H1 (cell line): Measurements from ENCODE around the gene PAK6. TPM values are rescaled to one million over a fixed set of nuclear protein-coding genes. Genes with fewer than 3 reads are reported as not detected.

Experiments
- CTCF ChIA-PET: fragments of 300-600 bp; sonication (Branson Sonifier 250); formaldehyde crosslinking; loops from one replicate; lab custom pipeline; 2021; ENCODE audit not compliant: partially characterized antibody; lab: Charles Lee
- POLR2A ChIA-PET: fragments of 300-600 bp; sonication (Branson Sonifier 250); formaldehyde crosslinking; loops from one replicate; lab custom pipeline; 2021; ENCODE audit warnings: inconsistent platforms; ENCODE audit not compliant: partially characterized antibody; lab: Charles Lee
- DNase-seq, 2 experiments: peaks; one replicate each; pipeline versions ENCODE4 v3.0.0 to v3.0.0-alpha.2; 2010 to 2022; ENCODE audit warnings: low spot score in 2 of 2, low read depth in 1 of 2, mixed read lengths in 1 of 2
- FAIRE-seq: peaks from 2 replicates; lab custom pipeline; 2011; peaks lifted over from hg19 to GRCh38; lab: Jason Lieb, UNC
- H2AFZ ChIP-seq: 2 replicates; pipeline ENCODE4 v1.8.1; 2012; ENCODE audit warnings: low read length, inconsistent platforms
- H2AK5ac ChIP-seq: 2 replicates; pipeline ENCODE4 v1.6.1; 2013; ENCODE audit warnings: low read depth, low read length
- H2BK120ac ChIP-seq: replicated peaks from 2 replicates; pipeline ENCODE3; 2013; ENCODE audit warnings: low read depth, low read length, inconsistent platforms
- H2BK12ac ChIP-seq: 2 replicates; pipeline ENCODE4 v1.6.1; 2013; ENCODE audit warnings: low read depth, low read length
- H2BK15ac ChIP-seq: 2 replicates; pipeline ENCODE4 v1.6.1; 2013; ENCODE audit warnings: low read length
- H2BK20ac ChIP-seq: 2 replicates; pipeline ENCODE4 v1.6.1; 2013; ENCODE audit warnings: low read length
- H2BK5ac ChIP-seq: 2 replicates; pipeline ENCODE4 v1.6.1; 2013; ENCODE audit warnings: low read depth, low read length
- H3K14ac ChIP-seq: 2 replicates; pipeline ENCODE4 v1.6.1; 2013; ENCODE audit warnings: inconsistent platforms; ENCODE audit not compliant: insufficient read length
- H3K18ac ChIP-seq: 2 replicates; pipeline ENCODE4 v1.6.1; 2013; ENCODE audit warnings: low read length; ENCODE audit errors: extremely low read depth
- H3K23ac ChIP-seq: 2 replicates; pipeline ENCODE4 v1.6.1; 2013; ENCODE audit warnings: inconsistent platforms; ENCODE audit not compliant: insufficient read length
- H3K23me2 ChIP-seq: 2 replicates; pipeline ENCODE4 v1.6.1; 2013; ENCODE audit warnings: low read depth, low read length
- H3K27ac ChIP-seq: 2 replicates; pipeline ENCODE4 v1.6.1; 2011; ENCODE audit warnings: low read depth, low read length, inconsistent platforms
- H3K27me3 ChIP-seq, 4 experiments: replicated peaks in 1 of 4; 1 replicate in 1 of 4; 2 replicates in 3 of 4; pipeline versions ENCODE4 v1.6.1 to v1.8.1; 2011 to 2013; ENCODE audit warnings: low read length in 3 of 4, mild to moderate bottlenecking in 3 of 4, inconsistent platforms in 2 of 4, mixed read lengths in 2 of 4, moderate library complexity in 1 of 4; ENCODE audit not compliant: control insufficient read depth in 3 of 4, insufficient read depth in 3 of 4; ENCODE audit errors: extremely low read depth in 1 of 4
- H3K36me3 ChIP-seq, 4 experiments: 2 replicates each; pipeline versions ENCODE4 v1.6.1 to v1.8.1; 2011 to 2013; ENCODE audit warnings: mild to moderate bottlenecking in 4 of 4, low read length in 3 of 4, moderate library complexity in 2 of 4, control low read depth in 1 of 4, inconsistent platforms in 1 of 4; ENCODE audit not compliant: insufficient read depth in 4 of 4, control insufficient read depth in 2 of 4
- H3K4ac ChIP-seq: replicated peaks from 2 replicates; pipeline ENCODE3; 2013; ENCODE audit warnings: low read length, low read depth, mixed read lengths, inconsistent platforms; ENCODE audit not compliant: insufficient read length
- H3K4me1 ChIP-seq, 4 experiments: replicated peaks in 1 of 4; 1 replicate in 1 of 4; 2 replicates in 3 of 4; pipeline versions ENCODE4 v1.6.1 to v1.8.1; 2011 to 2013; ENCODE audit warnings: low read length in 3 of 4, inconsistent platforms in 2 of 4, mixed read lengths in 1 of 4; ENCODE audit not compliant: insufficient read depth in 4 of 4, control insufficient read depth in 3 of 4
- H3K4me2 ChIP-seq, 2 experiments: 2 replicates each; pipeline versions ENCODE4 v1.6.1 to v1.8.1; 2011 to 2013; ENCODE audit warnings: low read depth in 2 of 2, low read length in 2 of 2, control low read depth in 1 of 2, inconsistent platforms in 1 of 2, mild to moderate bottlenecking in 1 of 2; ENCODE audit not compliant: insufficient read depth in 1 of 2
- H3K4me3 ChIP-seq, 4 experiments: fragments of 200-600, 300-600 bp in 1 of 4; sonication (generic), shearing (Covaris generic), sonication (Bioruptor Twin) in 1 of 4; 2 replicates each; pipeline versions ENCODE4 v1.5.1 to v1.8.1; 2011 to 2016; ENCODE audit warnings: low read length in 4 of 4, low read depth in 3 of 4, control low read depth in 2 of 4, inconsistent platforms in 2 of 4, mild to moderate bottlenecking in 2 of 4, mixed read lengths in 1 of 4, moderate library complexity in 1 of 4; ENCODE audit not compliant: insufficient read depth in 2 of 4; ENCODE audit errors: extremely low read depth in 1 of 4
- H3K56ac ChIP-seq: replicated peaks from 2 replicates; pipeline ENCODE3; 2013; ENCODE audit warnings: low read depth, mild to moderate bottlenecking, mixed read lengths, low read length, inconsistent platforms; ENCODE audit not compliant: insufficient read length
- H3K79me1 ChIP-seq: 2 replicates; pipeline ENCODE4 v1.6.1; 2013; ENCODE audit warnings: low read depth, low read length, control low read depth
- H3K79me2 ChIP-seq, 2 experiments: 2 replicates each; pipeline versions ENCODE4 v1.6.1 to v1.8.1; 2012 to 2013; ENCODE audit warnings: low read length in 2 of 2, mild to moderate bottlenecking in 2 of 2, inconsistent platforms in 1 of 2; ENCODE audit not compliant: insufficient read depth in 2 of 2, control insufficient read depth in 1 of 2
- H3K9ac ChIP-seq, 4 experiments: replicated peaks in 1 of 4; 1 replicate in 1 of 4; 2 replicates in 3 of 4; pipeline versions ENCODE4 v1.6.1 to v1.8.1; 2011 to 2013; ENCODE audit warnings: low read depth in 3 of 4, low read length in 3 of 4, control low read depth in 2 of 4, mild to moderate bottlenecking in 2 of 4, moderate library complexity in 2 of 4, inconsistent platforms in 1 of 4; ENCODE audit errors: extremely low read depth in 1 of 4
- H3K9me3 ChIP-seq, 2 experiments: 2 replicates each; pipeline versions ENCODE4 v1.6.1 to v1.8.1; 2012 to 2013; ENCODE audit warnings: mild to moderate bottlenecking in 2 of 2, moderate library complexity in 2 of 2, control low read depth in 1 of 2, inconsistent platforms in 1 of 2, low read depth in 1 of 2, low read length in 1 of 2, mixed read lengths in 1 of 2; ENCODE audit not compliant: insufficient read depth in 2 of 2
- H4K20me1 ChIP-seq, 2 experiments: replicated peaks in 1 of 2; 2 replicates each; pipeline versions ENCODE3 to v1.8.1; 2011 to 2013; ENCODE audit warnings: inconsistent platforms in 2 of 2, low read length in 2 of 2, mild to moderate bottlenecking in 1 of 2; ENCODE audit not compliant: insufficient read depth in 2 of 2, control insufficient read depth in 1 of 2
- H4K5ac ChIP-seq: 2 replicates; pipeline ENCODE4 v1.6.1; 2013; ENCODE audit warnings: low read length, low read depth, mixed read lengths, inconsistent platforms; ENCODE audit not compliant: insufficient read length
- H4K8ac ChIP-seq: 2 replicates; pipeline ENCODE4 v1.8.0; 2013; ENCODE audit warnings: mild to moderate bottlenecking, moderate library complexity, low read length, inconsistent platforms; ENCODE audit not compliant: insufficient read depth; ENCODE audit errors: extremely low read depth
- H4K91ac ChIP-seq: replicated peaks from 2 replicates; pipeline ENCODE3; 2013; ENCODE audit warnings: low read length, mixed read lengths, inconsistent platforms; ENCODE audit not compliant: insufficient read length
- ATF3 ChIP-seq: IDR thresholded peaks from 2 replicates; pipeline ENCODE4 v1.6.1; 2011; ENCODE audit warnings: low read depth, mild to moderate bottlenecking, low read length; ENCODE audit not compliant: insufficient read depth
- CEBPB ChIP-seq: IDR thresholded peaks from 2 replicates; pipeline ENCODE4 v1.6.1; 2012; ENCODE audit warnings: low read depth, low read length
- CTBP2 ChIP-seq: IDR thresholded peaks from 2 replicates; pipeline ENCODE4 v1.7.0; 2011; ENCODE audit warnings: borderline replicate concordance, mild to moderate bottlenecking, moderate library complexity, mixed read lengths, low read length; ENCODE audit not compliant: insufficient read depth, insufficient read length
- NANOG ChIP-seq: IDR thresholded peaks from 2 replicates; pipeline ENCODE4 v1.6.1; 2011; ENCODE audit warnings: low read length, low read depth, mild to moderate bottlenecking, inconsistent platforms; ENCODE audit not compliant: insufficient read depth, poor library complexity, severe bottlenecking
- POLR2AphosphoS5 ChIP-seq: IDR thresholded peaks from 2 replicates; pipeline ENCODE4 v1.6.1; 2011; ENCODE audit warnings: low read depth, low read length
- RFX5 ChIP-seq: IDR thresholded peaks from 2 replicates; pipeline ENCODE4 v1.6.1; 2011; ENCODE audit warnings: low read depth, low read length, improper control_type of control experiment, borderline replicate concordance
- SAP30 ChIP-seq: fragments of 300-600 bp; sonication (generic); IDR thresholded peaks from 2 replicates; pipeline ENCODE4 v1.7.1; 2012; ENCODE audit warnings: low read length, moderate library complexity, mild to moderate bottlenecking, inconsistent platforms; ENCODE audit not compliant: insufficient read depth, insufficient replicate concordance
- SP2 ChIP-seq: IDR thresholded peaks from 2 replicates; pipeline ENCODE4 v1.6.1; 2012; ENCODE audit warnings: mild to moderate bottlenecking, low read length, inconsistent platforms
- USF2 ChIP-seq: IDR thresholded peaks from 2 replicates; pipeline ENCODE4 v1.6.1; 2011; ENCODE audit warnings: low read length, improper control_type of control experiment
- ZNF274 ChIP-seq: IDR thresholded peaks from 2 replicates; pipeline ENCODE4 v1.7.0; 2012; ENCODE audit warnings: low read length, borderline replicate concordance; ENCODE audit errors: extremely low read depth
- WGBS, 2 experiments: shearing (Covaris generic) in 1 of 2; methylation state at CpG; one replicate each; pipeline versions ENCODE4 v1.1.6 to v1.1.7; 2013 to 2015; ENCODE audit warnings: low lambda C conversion rate in 2 of 2, mixed read lengths in 2 of 2, inconsistent platforms in 1 of 2, low coverage in 1 of 2, missing lambda C conversion rate in 1 of 2; ENCODE audit not compliant: insufficient replicate concordance in 2 of 2, insufficient coverage in 1 of 2, insufficient read length in 1 of 2; ENCODE audit errors: extremely low coverage in 1 of 2, missing lambda C conversion rate in 1 of 2; 5-methylcytosine and 5-hydroxymethylcytosine counted together
- polyA plus RNA-seq, 7 experiments: library from polyadenylated mRNA; depleted of rRNA in 3 of 7; stranded (reverse) in 5 of 7; unstranded in 2 of 7; fragments of >200 nt in 5 of 7; fragments of 200-250 nt in 2 of 7; gene quantifications; 1 replicate in 5 of 7; 2 replicates in 1 of 7; 4 replicates in 1 of 7; pipeline versions ENCODE4 v1.2.1 to v1.2.3, GENCODE V29; 2011 to 2013; ENCODE audit warnings: missing spikeins in 2 of 7, mixed read lengths in 2 of 7
- total RNA-seq: library from RNA; stranded (reverse); fragmentation: NEBNext Ultra II Directional; extraction: Animal tissue kit (Norgen Biotek cat#: 25700); gene quantifications from 2 replicates; pipeline ENCODE4 v1.2.1, GENCODE V29; 2021

PAK6 gene
- total and polyA plus RNA-seq, 2 of the 8 experiments (the other 6 are each of a cell fraction or from before 2014, with no cell fraction given) = 6.9 to 9.4 TPM

GRCh38 chr15:40265875-40266274, 27.0 kb downstream of the PAK6 start:
- FAIRE-seq = no peak
- no peak overlapping the region for H3K56ac ChIP-seq
- CTCF ChIA-PET = interaction anchor here (1.2 to 46.3 kb wide), 4 partner anchors 1 to 72 kb away, joined by 4 to 1340 read pairs (median 939); partner anchors contain the start of gene PAK6
- TF ChIP-seq POLR2AphosphoS5 (no peak), CEBPB (no peak), NANOG (no peak), ATF3 (no peak), CTBP2 (no peak), SAP30 (no peak), SP2 (no peak), USF2 (no peak), RFX5 (no peak), ZNF274 (no peak)

More at GRCh38 chr15:40265875-40266274, 27.0 kb downstream of the PAK6 start:
- Histone ChIP-seq H3K4me3 (no peak overlapping the region), H3K4ac (no peak overlapping the region), H3K79me2 (no peaks in the 10 kb centered on the region), H3K79me1 (no peaks in the 10 kb centered on the region), H3K9ac (no peak overlapping the region), H4K8ac (no peak overlapping the region), H3K27ac (no peak overlapping the region), H4K20me1 (no peaks in the 10 kb centered on the region), H2BK20ac (no peak overlapping the region), H4K5ac (no peak overlapping the region), H3K14ac (no peak overlapping the region), H2BK120ac (no peak overlapping the region), H3K4me1 (peaks cover 0 to 4% (median under 1%) of the 10 kb centered on the region in 4 experiments; a peak in 4 of 7 replicates), H3K23ac (no peak overlapping the region), H2BK5ac (no peak overlapping the region), H3K23me2 (no peaks in the 10 kb centered on the region), H3K27me3 (no peaks in the 10 kb centered on the region), H2AK5ac (no peak overlapping the region), H3K18ac (no peak overlapping the region), H2BK15ac (no peak overlapping the region), H2AFZ (no peak overlapping the region), H3K9me3 (no peaks in the 10 kb centered on the region), H4K91ac (no peak overlapping the region), H2BK12ac (no peak overlapping the region), H3K4me2 (no peak overlapping the region), H3K36me3 (peaks cover 0 to 6% (median 0%) of the 10 kb centered on the region in 4 experiments; a peak in 2 of 8 replicates)
- POLR2A ChIA-PET = interaction anchor here (1.2 to 3.0 kb wide), 5 partner anchors 11 to 39 kb away, joined by 4 to 11 read pairs (median 5); partner anchors contain the start of gene PAK6
- no peak for DNase-seq
- 85% methylated on average over 19 of the region's 20 CpGs; no CpG with 5 or more reads in 1 of the 2 experiments for WGBS, 2 experiments
